ENCODE results near the gene SYCP2L. TPM values are rescaled to one million over a fixed set of nuclear protein-coding genes. Genes with fewer than 3 reads are reported as not detected.

Gene SYCP2L
- total RNA-seq, 1 experiment from 2014 or later = 4.9 TPM

- Histone ChIP-seq H3K4me2 (ENCODE audit: low read length) (no peak overlapping the region), H3K27me3 (ENCODE audit: insufficient read depth, low read length) (no peaks in the 10 kb centered on the region), H2AFZ (ENCODE audit: low read depth, low read length, poor library complexity, severe bottlenecking) (no peak overlapping the region), H3K9me2 (ENCODE audit: insufficient read depth) (no peaks in the 10 kb centered on the region), H3K9me3 (ENCODE audit: control insufficient read depth in 1 of 2, insufficient read depth in 1 of 2, low read depth in 1 of 2, low read length in 2 of 2) (no peaks in the 10 kb centered on the region), H3K27ac (ENCODE audit: low read depth, low read length) (no peak overlapping the region), H4K20me1 (ENCODE audit: insufficient read depth) (no peaks in the 10 kb centered on the region), H3K4me3 (replicated peaks in 1 of 2; ENCODE audit: low read depth in 1 of 2, low read length in 2 of 2) (no peak overlapping the region), H3K36me3 (ENCODE audit: control insufficient read depth in 1 of 2, insufficient read depth in 2 of 2, low read length in 2 of 2) (no peaks in the 10 kb centered on the region), H3K9ac (ENCODE audit: low read length) (no peak overlapping the region), H3K79me2 (ENCODE audit: insufficient read depth, low read length) (no peaks in the 10 kb centered on the region), H3K4me1 (ENCODE audit: control insufficient read depth in 1 of 2, insufficient read depth in 2 of 2, low read length in 2 of 2) (no peaks in the 10 kb centered on the region)
- intact Hi-C loops (cut with micrococcal nuclease) = no loop called here
- TF ChIP-seq EZH2 (IDR thresholded peaks at IDR 0.05) (no peak), CTCF (IDR thresholded peaks at IDR 0.05 in 2 of 3, conservative IDR thresholded peaks at IDR 0.05 in 1 of 3; ENCODE audit: borderline replicate concordance in 1 of 3, insufficient read depth in 1 of 3, low read depth in 2 of 3, low read length in 2 of 3) (no peak), ZBTB33 (IDR thresholded peaks at IDR 0.05; ENCODE audit: extremely low read depth, insufficient replicate concordance, low read length) (no peak)
- TF ChIP-seq, protein P1, sequence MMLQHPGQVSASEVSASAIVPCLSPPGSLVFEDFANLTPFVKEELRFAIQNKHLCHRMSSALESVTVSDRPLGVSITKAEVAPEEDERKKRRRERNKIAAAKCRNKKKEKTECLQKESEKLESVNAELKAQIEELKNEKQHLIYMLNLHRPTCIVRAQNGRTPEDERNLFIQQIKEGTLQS (IDR thresholded peaks at IDR 0.05) = no peak
- CTCF ChIA-PET = no interaction called here
- no TSS peak for BruUV-seq (replicated peaks)
- ATAC-seq (no peak), DNase-seq (ENCODE audit: low read depth, low spot score) (no peak)
- RAD21 ChIA-PET (ENCODE audit: low non-redundant PET in 1 of 2, low total read pairs in 2 of 2, uncharacterized antibody in 2 of 2, unreplicated experiment in 2 of 2) = no interaction called here
- POLR2A ChIA-PET = no interaction called here
Observed at GRCh38 chr6:10850728-10851127, 36.1 kb upstream of the SYCP2L start.
